Tibial nerve (tissue), 4 donors: ENCODE results near the gene TLR6. TPM values are rescaled to one million over a fixed set of nuclear protein-coding genes. Genes with fewer than 3 reads are reported as not detected.

Experiments used
- DNase-seq, 2 donors: peaks; one replicate each; pipeline ENCODE4 v3.0.0-alpha.2; 2019; ENCODE audit warnings: low spot score in 2 of 2
- H3K27ac ChIP-seq, 4 donors: fragments of 200-600 bp; sonication (generic) in 3 of 4; one replicate each; pipeline ENCODE4 v1.5.1; 2017 to 2019; ENCODE audit warnings: mild to moderate bottlenecking in 1 of 4
- H3K27me3 ChIP-seq, 2 donors: fragments of 200-600 bp; sonication (generic) in 1 of 2; one replicate each; pipeline versions ENCODE4 v1.5.1 to v1.6.0; 2017 to 2019
- H3K36me3 ChIP-seq, 3 donors: fragments of 200-600 bp; sonication (generic); one replicate each; pipeline ENCODE4 v1.5.1; 2018 to 2019
- H3K4me1 ChIP-seq, 4 donors: fragments of 200-600 bp; sonication (generic) in 3 of 4; one replicate each; pipeline ENCODE4 v1.5.1; 2017 to 2019
- H3K4me3 ChIP-seq, 4 donors: fragments of 200-600 bp; sonication (generic) in 3 of 4; one replicate each; pipeline ENCODE4 v1.5.1; 2017 to 2019; ENCODE audit warnings: mild to moderate bottlenecking in 1 of 4, moderate library complexity in 1 of 4
- H3K9me3 ChIP-seq, 4 donors: fragments of 200-600 bp; sonication (generic) in 3 of 4; one replicate each; pipeline ENCODE4 v1.5.1; 2017 to 2019
- CTCF ChIP-seq, 5 experiments: fragments of 200-600 bp in 3 of 5; fragments of 450-650 bp in 2 of 5; sonication (generic) in 3 of 5; IDR thresholded peaks; one replicate each; pipeline ENCODE4 v1.5.1; 2016 to 2019; ENCODE audit warnings: antibody characterized with exemption in 5 of 5, mild to moderate bottlenecking in 3 of 5, moderate library complexity in 2 of 5
- EP300 ChIP-seq, 2 donors: sonication (generic); formaldehyde crosslinking; IDR thresholded peaks; one replicate each; pipeline ENCODE4 v1.6.1; 2017; ENCODE audit warnings: antibody characterized with exemption in 2 of 2, mild to moderate bottlenecking in 1 of 2
- POLR2A ChIP-seq, 2 donors: fragments of 450-650 bp; IDR thresholded peaks; one replicate each; pipeline ENCODE4 v1.6.1; 2017; ENCODE audit warnings: antibody characterized with exemption in 2 of 2, mild to moderate bottlenecking in 2 of 2, moderate library complexity in 2 of 2
- WGBS, 2 donors: methylation state at CpG; one replicate each; pipeline ENCODE4 v1.1.5; 2018; 5-methylcytosine and 5-hydroxymethylcytosine counted together
- small RNA-seq: library from RNA; depleted of rRNA; stranded (forward); fragments of <200 nt; gene quantifications from one replicate; pipeline ENCODE3, GENCODE V24; 2016
- total RNA-seq, 4 donors: library from RNA; depleted of rRNA; stranded (reverse); fragments of >200 nt; gene quantifications; one replicate each; pipeline ENCODE4 v1.1.0, GENCODE V29; 2016

TLR6 gene
- total RNA-seq, 4 donors from 2014 or later: 4.2 to 8.6 (median 5.2) TPM

- Histone ChIP-seq H3K27ac (no peak overlapping the region), H3K4me3 (no peak overlapping the region), H3K27me3 (no peaks in the 10 kb centered on the region), H3K36me3 (no peaks in the 10 kb centered on the region), H3K9me3 (no peaks in the 10 kb centered on the region), H3K4me1 (peaks cover 0 to 9% (median 1%) of the 10 kb centered on the region in 4 donors)
- WGBS, 2 donors: 87 to 88% methylated on average over 8 of the region's 8 CpGs
- no peak for DNase-seq
- no peak for TF ChIP-seq POLR2A (IDR thresholded peaks at IDR 0.05)
- no peak for TF ChIP-seq CTCF (IDR thresholded peaks at IDR 0.05)
- TF ChIP-seq EP300 (IDR thresholded peaks at IDR 0.05): no peak
Observed at GRCh38 chr4:38774181-38774955, 82.2 kb downstream of the TLR6 start.

Small RNA genes within 50 kb of the gene (small RNA-seq; reads per million reads assigned to genes)
- 54.5 reads per million, percentile 94 among the genes with 10 or more reads in this experiment for gene MIR574

Other genes with a start within 250 kb of the TLR6 start
- gene KLF3, start 192.6 kb downstream of the TLR6 start, total RNA-seq: 10 to 100 TPM; 36.3 to 70.1 (median 38.4) TPM
- under 1 TPM in 2 of 4 donors, not detected in 2; under 0.01 to 0.22 TPM for gene TLR10, start 73.8 kb downstream of the TLR6 start, total RNA-seq
- 10 to 100 TPM; 15.7 to 29.7 (median 22.8) TPM for gene TLR1, start 52.0 kb downstream of the TLR6 start, total RNA-seq
- gene FAM114A1, start 11.0 kb upstream of the TLR6 start, total RNA-seq: 100 to 1,000 TPM in 2 of 4 donors, 10 to 100 TPM in 2; 70.4 to 111 (median 98.2) TPM
- 1 to 10 TPM in 1 of 4 donors, under 1 TPM in 1, not detected in 2; 0.66 to 8.6 TPM for gene TMEM156, start 175.6 kb upstream of the TLR6 start, total RNA-seq
- gene KLHL5, start 205.4 kb upstream of the TLR6 start, total RNA-seq: 10 to 100 TPM; 18.8 to 34.5 (median 27.5) TPM